GM13977 (cell line): Measurements from ENCODE around the gene MALT1.

ENCODE experiments used
- DNase-seq: peaks from one replicate; pipeline ENCODE4 v3.0.0; 2012; ENCODE audit warnings: low spot score
- CTCF ChIP-seq: IDR thresholded peaks from 2 replicates; pipeline ENCODE4 v1.5.1; 2012; ENCODE audit warnings: mild to moderate bottlenecking, control low read depth; ENCODE audit not compliant: insufficient read depth; ENCODE audit errors: extremely low read depth, missing control alignments
- in situ Hi-C: fragments of 300-500 bp; cut with MboI; formaldehyde crosslinking; loops from one replicate; pipeline ENCODE4 v1.12.0; 2022; ENCODE audit warnings: low sequenced_read_pairs, low pct_unique_long_range_greater_than_20kb, mixed read lengths, inconsistent platforms; ENCODE audit not compliant: unreplicated experiment

Gene MALT1

GRCh38 chr18:58671111-58671631 lies at the start of gene MALT1:
MALT1 (plus strand) TSS chr18:58671465; CDS start chr18:58671644, 179 bp downstream.
- TF ChIP-seq CTCF = no peak
- in situ Hi-C loops = no loop called here
- DNase-seq = peak; percentile 96

- in situ Hi-C loops = no loop called here
- TF ChIP-seq CTCF = no peak
- DNase-seq = no peak
Observed at GRCh38 chr18:58624011-58624410, 47.3 kb upstream of the MALT1 start.

GRCh38 chr18:58625839-58626238 lies 45.4 kb upstream of the MALT1 start:
- in situ Hi-C loops = no loop called here
- DNase-seq = no peak

GRCh38 chr18:58630071-58630470 lies 41.2 kb upstream of the MALT1 start:
- TF ChIP-seq CTCF = no peak
- DNase-seq = no peak
- in situ Hi-C loops = no loop called here

More at GRCh38 chr18:58625839-58626238, 45.4 kb upstream of the MALT1 start:
- no peak for TF ChIP-seq CTCF

GRCh38 chr18:58631301-58631700 lies 40.0 kb upstream of the MALT1 start:
- no peak for TF ChIP-seq CTCF
- in situ Hi-C loops = no loop called here
- no peak for DNase-seq

- no peak for DNase-seq
- TF ChIP-seq CTCF = no peak
- in situ Hi-C loops = no loop called here
Observed at GRCh38 chr18:58632552-58632951, 38.7 kb upstream of the MALT1 start.

- in situ Hi-C loops = no loop called here
- DNase-seq = no peak
- no peak for TF ChIP-seq CTCF
Observed at GRCh38 chr18:58633874-58634273, 37.4 kb upstream of the MALT1 start.
